ENCODE measurements around the gene OOSP3.

GRCh38 chr11:59866397-59866796 is 12.2 kb upstream of the OOSP3 start, which contains the start of gene TCN1:
- TF ChIP-seq CTCF (IDR thresholded peaks at IDR 0.05) (no peak), POLR2A (IDR thresholded peaks at IDR 0.05) (no peak)

All from right lobe of liver (tissue), 4 donors.